HUES48 (cell line): ENCODE measurements around the gene CEP20.

Experiments
- H3K27ac ChIP-seq: one replicate; pipeline ENCODE4 v1.7.0; 2013; ENCODE audit warnings: low read depth, low read length, inconsistent platforms
- H3K27me3 ChIP-seq: 2 replicates; pipeline ENCODE4 v1.6.1; 2013; ENCODE audit warnings: mild to moderate bottlenecking, low read length; ENCODE audit not compliant: control insufficient read depth, insufficient read depth
- H3K36me3 ChIP-seq: 2 replicates; pipeline ENCODE4 v1.6.1; 2013; ENCODE audit warnings: low read length; ENCODE audit not compliant: control insufficient read depth, insufficient read depth
- H3K4me1 ChIP-seq: 2 replicates; pipeline ENCODE4 v1.6.1; 2013; ENCODE audit warnings: mild to moderate bottlenecking, low read length; ENCODE audit not compliant: control insufficient read depth, insufficient read depth
- H3K4me3 ChIP-seq: 2 replicates; pipeline ENCODE4 v1.5.1; 2013; ENCODE audit warnings: mild to moderate bottlenecking, low read depth, low read length
- H3K9ac ChIP-seq: 2 replicates; pipeline ENCODE4 v1.6.1; 2013; ENCODE audit warnings: mild to moderate bottlenecking, low read depth, low read length, moderate library complexity
- H3K9me3 ChIP-seq: 2 replicates; pipeline ENCODE4 v1.6.1; 2013; ENCODE audit warnings: low read length; ENCODE audit not compliant: control insufficient read depth, insufficient read depth

Gene CEP20

DNA sequence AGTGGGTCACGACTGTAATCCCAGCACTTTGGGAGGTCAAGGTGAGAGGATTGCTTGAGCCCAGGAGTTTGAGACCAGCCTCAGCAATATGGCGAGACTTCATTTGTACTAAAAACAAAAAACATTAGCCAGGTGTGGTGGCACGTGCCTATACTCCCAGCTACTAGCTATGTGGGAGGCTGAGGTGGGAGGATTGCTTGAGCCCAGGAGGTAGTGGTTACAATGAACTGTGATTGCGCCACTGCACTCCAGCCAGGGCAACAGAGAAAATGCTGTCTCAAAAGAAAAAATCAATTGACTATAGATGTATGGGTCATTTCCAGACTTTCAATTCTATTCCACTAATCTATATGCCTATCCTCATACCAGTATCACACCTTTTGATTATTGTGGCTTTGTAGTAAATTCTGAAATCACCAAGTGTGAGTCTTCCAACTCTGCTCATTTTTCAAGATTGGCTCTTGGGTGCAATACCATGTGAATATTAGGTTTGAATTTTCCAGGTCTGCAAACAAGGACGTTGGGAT is 27.2 kb upstream of the CEP20 start:
- H3K9ac ChIP-seq, result no peak overlapping the region
- no peaks in the 10 kb centered on the region for H3K4me1 ChIP-seq
- no peak overlapping the region for H3K4me3 ChIP-seq
- H3K9me3 ChIP-seq, result no peaks in the 10 kb centered on the region
- H3K27me3 ChIP-seq, result no peaks in the 10 kb centered on the region
- no peaks in the 10 kb centered on the region for H3K36me3 ChIP-seq
- H3K27ac ChIP-seq, result no peak overlapping the region

DNA sequence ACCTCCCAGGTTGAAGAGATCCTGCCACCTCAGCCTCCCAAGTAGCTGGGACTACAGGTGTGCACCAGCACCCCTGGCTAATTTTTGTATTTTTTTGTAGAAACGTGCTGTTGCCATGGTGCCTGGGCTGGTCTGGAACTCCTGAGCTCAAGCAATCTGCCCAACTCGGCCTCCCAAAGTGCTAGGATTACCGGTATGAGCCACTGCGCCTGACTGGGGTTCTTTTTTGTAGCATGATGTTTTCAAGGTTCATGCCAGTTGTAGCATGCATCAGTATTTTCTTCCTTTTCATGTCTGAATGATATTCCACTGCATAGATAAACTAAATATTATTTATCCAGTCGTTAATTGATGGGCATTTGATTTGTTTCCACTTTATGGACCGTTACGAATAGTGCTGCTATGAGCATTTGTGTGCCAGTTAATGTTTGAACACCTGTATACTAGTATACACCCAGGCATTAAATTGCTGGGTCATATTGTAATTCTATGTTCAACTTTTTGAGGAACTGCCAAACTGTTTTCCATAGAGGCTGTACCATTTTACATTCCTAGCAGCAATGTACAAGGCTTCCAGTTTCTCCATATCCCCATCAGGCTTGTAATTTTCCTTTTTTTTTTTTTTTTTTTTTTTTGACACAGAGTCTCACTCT is 24.8 kb upstream of the CEP20 start:
- no peaks in the 10 kb centered on the region for H3K27me3 ChIP-seq
- no peaks in the 10 kb centered on the region for H3K36me3 ChIP-seq
- no peak overlapping the region for H3K4me3 ChIP-seq
- H3K9ac ChIP-seq, result no peak overlapping the region
- H3K4me1 ChIP-seq, result no peaks in the 10 kb centered on the region
- no peak overlapping the region for H3K27ac ChIP-seq
- H3K9me3 ChIP-seq, result no peaks in the 10 kb centered on the region

DNA sequence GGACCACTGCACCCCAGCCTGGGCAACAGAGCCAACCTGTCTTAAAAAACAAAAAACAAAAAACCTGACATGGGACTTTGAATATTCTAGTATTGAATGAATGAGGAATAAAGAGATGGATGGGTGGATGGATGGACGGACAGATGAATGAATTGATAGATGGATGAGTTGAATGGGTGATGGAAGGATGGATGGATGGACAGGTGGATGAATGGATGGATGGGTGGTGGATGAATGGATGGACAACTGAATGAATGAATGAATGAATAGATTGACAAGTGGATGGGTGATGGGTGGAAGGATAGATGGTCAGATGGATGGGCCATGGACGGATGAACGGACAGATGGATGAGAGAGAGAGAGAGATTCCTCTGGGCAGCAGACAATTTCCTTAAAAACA is 22.8 kb upstream of the CEP20 start:
- H3K4me1 ChIP-seq, result no peaks in the 10 kb centered on the region
- H3K9me3 ChIP-seq, result no peaks in the 10 kb centered on the region
- H3K4me3 ChIP-seq, result no peak overlapping the region
- H3K27ac ChIP-seq, result no peak overlapping the region
- no peaks in the 10 kb centered on the region for H3K36me3 ChIP-seq
- H3K9ac ChIP-seq, result no peak overlapping the region
- no peaks in the 10 kb centered on the region for H3K27me3 ChIP-seq

DNA sequence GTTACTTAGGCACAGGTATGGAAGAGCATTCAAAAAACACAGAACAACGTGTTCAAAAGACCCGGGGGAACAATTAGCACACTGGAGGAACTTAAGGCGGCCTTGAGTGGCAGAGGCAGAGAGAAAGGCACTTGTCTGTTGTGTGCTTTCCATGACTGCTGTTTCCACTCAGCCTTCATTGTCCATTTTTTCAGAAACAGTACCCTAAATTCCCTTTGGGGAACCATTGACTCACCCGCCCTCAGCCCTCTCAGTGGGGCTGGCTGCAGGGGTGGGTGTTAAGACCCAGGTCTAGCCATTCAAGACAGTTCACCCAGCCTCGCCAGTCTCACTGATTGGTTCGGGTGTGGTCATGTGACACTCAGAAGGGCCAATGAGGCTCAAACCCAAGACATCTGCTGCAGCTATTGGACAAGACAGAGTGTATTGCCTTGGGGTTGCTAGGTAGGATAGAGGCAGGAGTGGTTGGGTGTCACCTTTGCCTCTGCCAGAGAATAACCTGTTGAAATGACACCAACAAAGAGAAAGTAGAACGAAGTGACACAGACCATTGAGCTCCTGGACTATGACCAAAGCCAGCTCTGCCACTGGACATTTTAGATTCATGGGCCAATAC is 19.6 kb upstream of the CEP20 start:
- no peaks in the 10 kb centered on the region for H3K27me3 ChIP-seq
- no peak overlapping the region for H3K4me3 ChIP-seq
- H3K9ac ChIP-seq, result no peak overlapping the region
- H3K4me1 ChIP-seq, result no peaks in the 10 kb centered on the region
- no peak overlapping the region for H3K27ac ChIP-seq
- no peaks in the 10 kb centered on the region for H3K9me3 ChIP-seq
- no peaks in the 10 kb centered on the region for H3K36me3 ChIP-seq

DNA sequence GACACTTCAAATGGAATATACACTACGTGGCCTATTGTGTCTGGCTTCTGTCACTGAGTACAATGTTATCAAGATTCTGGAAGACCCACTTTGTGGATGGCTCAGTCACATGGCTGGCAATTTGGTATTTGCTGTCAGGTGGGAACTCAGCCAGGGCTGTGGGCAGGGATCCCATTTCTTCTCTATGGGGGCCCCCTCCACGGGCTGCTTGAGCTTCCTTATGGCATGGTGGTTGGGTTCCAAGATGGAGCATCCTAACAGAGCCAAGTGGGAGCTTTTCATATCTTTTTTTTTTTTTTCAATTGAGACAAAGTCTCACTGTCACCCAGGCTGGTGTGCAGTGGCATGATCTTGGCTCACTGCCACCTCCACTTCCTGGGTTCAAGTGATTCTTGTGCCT is 18.0 kb upstream of the CEP20 start:
- H3K36me3 ChIP-seq, result no peaks in the 10 kb centered on the region
- H3K4me3 ChIP-seq, result no peak overlapping the region
- H3K27ac ChIP-seq, result no peak overlapping the region
- H3K9ac ChIP-seq, result no peak overlapping the region
- no peaks in the 10 kb centered on the region for H3K9me3 ChIP-seq
- H3K27me3 ChIP-seq, result no peaks in the 10 kb centered on the region
- H3K4me1 ChIP-seq, result no peaks in the 10 kb centered on the region

DNA sequence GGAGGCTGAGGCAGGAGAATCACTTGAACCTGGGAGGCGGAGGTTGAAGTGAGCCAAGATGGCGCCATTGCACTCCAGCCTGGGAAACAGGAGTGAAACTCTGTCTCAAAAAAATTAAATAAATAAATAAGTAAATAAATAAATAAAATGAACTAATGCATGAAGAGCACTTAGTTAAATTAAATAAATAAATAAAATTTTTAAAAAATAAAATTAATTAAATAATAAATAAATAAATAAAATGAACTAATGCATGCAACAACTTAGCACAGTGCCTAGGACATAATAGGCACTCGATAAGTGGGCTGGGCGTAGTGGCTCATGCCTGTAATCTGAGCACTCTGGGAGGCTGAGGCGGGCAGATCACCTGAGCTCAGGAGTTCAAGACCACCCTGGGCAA is 15.6 kb upstream of the CEP20 start:
- Histone ChIP-seq H3K9me3 (no peaks in the 10 kb centered on the region), H3K36me3 (no peaks in the 10 kb centered on the region), H3K27ac (no peak overlapping the region), H3K27me3 (no peaks in the 10 kb centered on the region), H3K9ac (no peak overlapping the region), H3K4me1 (no peaks in the 10 kb centered on the region), H3K4me3 (no peak overlapping the region)

DNA sequence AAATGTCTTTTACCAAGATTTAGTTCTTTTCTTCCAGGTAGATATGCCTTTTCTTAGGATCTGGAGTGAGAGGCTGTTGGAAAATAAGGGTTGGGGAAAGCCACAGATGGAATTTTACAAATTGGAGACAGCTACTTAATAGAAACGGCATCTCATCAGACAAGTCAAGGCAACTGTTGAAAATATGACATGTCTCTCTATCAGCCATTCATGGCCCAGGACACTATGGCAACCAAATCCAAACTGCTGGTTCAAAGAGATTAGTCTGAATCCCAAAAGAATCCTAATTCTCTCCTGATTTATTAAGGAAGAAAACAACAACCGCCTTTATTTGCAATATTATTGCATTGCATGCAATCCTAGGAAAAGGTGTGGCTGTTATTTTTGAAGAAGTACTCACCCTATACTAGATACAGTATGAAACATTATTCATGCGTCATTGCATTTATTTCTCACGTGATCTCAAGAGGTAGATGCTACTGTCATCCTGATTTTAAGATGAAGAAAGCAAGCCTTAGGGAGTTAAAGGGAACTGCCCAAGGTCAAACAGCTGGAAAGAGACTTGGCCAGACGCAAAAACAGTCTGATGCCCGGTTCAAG is 12.6 kb upstream of the CEP20 start:
- Histone ChIP-seq H3K9me3 (no peaks in the 10 kb centered on the region), H3K27ac (no peak overlapping the region), H3K4me3 (no peak overlapping the region), H3K36me3 (no peaks in the 10 kb centered on the region), H3K4me1 (no peaks in the 10 kb centered on the region), H3K27me3 (no peaks in the 10 kb centered on the region), H3K9ac (no peak overlapping the region)

DNA sequence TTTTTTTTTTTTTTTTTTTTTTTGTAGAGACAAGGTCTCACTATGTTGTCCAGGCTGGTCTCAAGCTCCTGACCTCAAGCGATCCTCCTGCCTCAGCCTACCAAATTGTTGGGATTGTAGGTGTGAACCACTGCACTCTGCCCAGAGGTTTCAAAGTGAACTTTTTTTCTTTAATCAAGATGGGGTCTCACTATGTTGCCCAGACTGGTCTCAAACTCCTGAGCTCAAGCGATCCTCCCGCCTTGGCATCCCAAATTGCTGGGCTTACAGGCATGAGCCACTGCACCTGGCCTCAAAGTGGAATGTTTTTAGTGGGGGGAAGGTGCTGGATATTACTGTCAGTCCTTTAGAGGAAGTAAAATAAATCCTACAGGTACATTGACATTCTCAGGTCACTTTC is 12.0 kb upstream of the CEP20 start:
- no peak overlapping the region for H3K4me3 ChIP-seq
- H3K27me3 ChIP-seq, result no peaks in the 10 kb centered on the region
- H3K4me1 ChIP-seq, result no peaks in the 10 kb centered on the region
- no peak overlapping the region for H3K9ac ChIP-seq
- H3K9me3 ChIP-seq, result no peaks in the 10 kb centered on the region
- H3K27ac ChIP-seq, result no peak overlapping the region
- no peaks in the 10 kb centered on the region for H3K36me3 ChIP-seq

DNA sequence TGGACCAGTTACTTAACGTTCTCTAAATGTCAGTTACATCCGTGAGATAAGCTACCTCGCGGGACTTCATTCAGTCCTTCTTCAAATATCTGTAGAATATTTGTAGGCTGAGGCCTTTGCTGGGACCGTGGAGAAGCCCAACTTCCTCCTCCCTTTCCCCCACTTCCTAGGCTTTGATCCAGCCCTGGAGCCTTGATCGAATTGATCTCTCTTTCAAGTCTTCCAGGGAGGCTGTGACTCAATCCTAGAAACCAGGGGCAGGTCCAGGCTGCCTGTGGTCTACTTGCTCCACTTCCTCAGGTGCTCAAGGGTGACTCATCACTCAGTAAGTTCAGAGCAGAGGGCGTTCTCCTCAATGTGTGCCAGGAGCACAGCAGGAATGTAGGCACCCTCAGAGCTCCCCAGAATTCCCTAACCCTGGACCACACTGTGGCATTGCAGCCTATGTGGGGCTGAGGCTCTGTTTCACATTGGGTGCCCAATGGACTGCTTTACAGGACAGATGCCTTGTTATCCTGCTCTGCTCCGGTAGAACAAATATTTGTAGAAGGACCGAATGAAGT is 11.2 kb upstream of the CEP20 start:
- no peaks in the 10 kb centered on the region for H3K27me3 ChIP-seq
- peak overlapping the region; percentile 69 for H3K27ac ChIP-seq
- H3K4me1 ChIP-seq, result no peaks in the 10 kb centered on the region
- H3K4me3 ChIP-seq, result no peak overlapping the region
- H3K36me3 ChIP-seq, result no peaks in the 10 kb centered on the region
- H3K9ac ChIP-seq, result no peak overlapping the region
- H3K9me3 ChIP-seq, result no peaks in the 10 kb centered on the region

DNA sequence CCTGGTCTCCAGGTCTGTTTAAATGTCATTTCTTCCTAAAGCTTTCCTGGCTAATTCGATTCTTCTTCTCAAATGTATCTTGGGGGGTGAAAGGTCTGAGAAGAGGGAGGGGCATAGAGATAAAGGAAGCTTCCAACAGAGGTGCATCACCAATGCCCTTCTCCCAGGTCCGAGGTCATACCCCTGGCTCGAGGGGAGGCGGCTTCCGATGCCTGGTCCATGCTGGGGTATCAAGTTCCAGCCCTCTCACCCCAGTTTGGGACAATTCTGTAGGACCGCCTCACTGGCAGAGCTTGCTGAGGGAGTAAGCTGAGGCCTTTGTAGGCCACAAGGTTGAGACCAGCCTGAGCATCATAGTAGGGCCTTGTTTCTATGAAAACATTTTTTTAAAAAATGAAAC is 10.3 kb upstream of the CEP20 start:
- Histone ChIP-seq H3K36me3 (no peaks in the 10 kb centered on the region), H3K9ac (no peak overlapping the region), H3K4me3 (no peak overlapping the region), H3K27me3 (no peaks in the 10 kb centered on the region), H3K27ac (no peak overlapping the region), H3K4me1 (no peaks in the 10 kb centered on the region), H3K9me3 (no peaks in the 10 kb centered on the region)

DNA sequence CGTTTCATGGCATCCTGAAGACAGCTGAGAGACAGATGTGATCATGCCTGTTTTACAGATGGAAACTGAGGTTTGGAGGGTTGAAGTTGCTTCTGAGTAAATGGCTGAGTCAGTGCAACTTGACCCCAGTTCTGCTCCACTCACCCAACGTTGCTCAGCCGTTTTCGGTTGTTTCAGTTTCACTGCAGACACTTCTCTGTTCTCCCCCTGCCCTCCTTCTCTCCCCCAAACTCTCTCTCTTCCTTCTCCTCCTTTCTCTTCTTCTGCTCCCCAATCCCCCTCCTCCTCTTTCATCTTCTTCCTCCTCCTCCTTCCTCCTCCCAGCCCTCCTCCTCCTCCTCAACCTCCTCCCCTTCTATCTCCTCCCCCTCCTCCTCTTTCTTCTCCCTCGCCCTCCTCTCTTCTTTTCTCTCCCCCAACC is 9.4 kb upstream of the CEP20 start:
- Histone ChIP-seq H3K27ac (no peak overlapping the region), H3K4me1 (no peaks in the 10 kb centered on the region), H3K36me3 (no peaks in the 10 kb centered on the region), H3K4me3 (no peak overlapping the region), H3K27me3 (no peaks in the 10 kb centered on the region), H3K9me3 (no peaks in the 10 kb centered on the region), H3K9ac (no peak overlapping the region)
